BJ (cell line): ENCODE measurements around the gene ZCCHC2. TPM values are rescaled to one million over a fixed set of nuclear protein-coding genes. Genes with fewer than 3 reads are reported as not detected.

Experiments
- CTCF ChIA-PET: fragments of 350-600 bp; formaldehyde crosslinking; extraction: SDS; loops from one replicate; lab custom pipeline; 2021; ENCODE audit warnings: antibody characterized with exemption, inconsistent platforms; lab: Yijun Ruan, JAX
- POLR2A ChIA-PET: fragments of 300-600 bp; sonication (Branson Sonifier 250); formaldehyde crosslinking; extraction: SDS; loops from one replicate; lab custom pipeline; 2021; ENCODE audit warnings: antibody characterized with exemption; lab: Charles Lee
- DNase-seq: peaks from one replicate; pipeline ENCODE4 v3.0.0-alpha.2; 2011; ENCODE audit warnings: low read depth
- H3K27me3 ChIP-seq: 2 replicates; pipeline ENCODE4 v1.6.0; 2011; ENCODE audit warnings: low read length; ENCODE audit not compliant: control insufficient read depth, insufficient read depth
- H3K36me3 ChIP-seq: 2 replicates; pipeline ENCODE4 v1.5.1; 2011; ENCODE audit warnings: low read length; ENCODE audit not compliant: control insufficient read depth, insufficient read depth
- H3K4me3 ChIP-seq: 2 replicates; pipeline ENCODE4 v1.5.1; 2011; ENCODE audit warnings: low read depth, mild to moderate bottlenecking, control low read depth, low read length
- polyA plus RNA-seq: library from polyadenylated mRNA; depleted of rRNA; stranded (reverse); fragments of >200 nt; gene quantifications from 2 replicates; pipeline ENCODE4 v1.2.3, GENCODE V29; 2011
- TF ChIP-seq, protein P1 (sequence below): IDR thresholded peaks from 2 replicates; pipeline ENCODE4 v1.5.1; 2011; ENCODE audit warnings: low read depth, mild to moderate bottlenecking, control low read depth, inconsistent platforms, low read length, moderate library complexity; ENCODE audit not compliant: insufficient read depth

ZCCHC2 gene
- polyA plus RNA-seq, 1 experiment: 5.8 TPM

GRCh38 chr18:62549755-62550154 lies 26.9 kb downstream of the ZCCHC2 start:
- ChIA-PET POLR2A (no interaction called here), CTCF (no interaction called here)
- TF ChIP-seq, protein P1, sequence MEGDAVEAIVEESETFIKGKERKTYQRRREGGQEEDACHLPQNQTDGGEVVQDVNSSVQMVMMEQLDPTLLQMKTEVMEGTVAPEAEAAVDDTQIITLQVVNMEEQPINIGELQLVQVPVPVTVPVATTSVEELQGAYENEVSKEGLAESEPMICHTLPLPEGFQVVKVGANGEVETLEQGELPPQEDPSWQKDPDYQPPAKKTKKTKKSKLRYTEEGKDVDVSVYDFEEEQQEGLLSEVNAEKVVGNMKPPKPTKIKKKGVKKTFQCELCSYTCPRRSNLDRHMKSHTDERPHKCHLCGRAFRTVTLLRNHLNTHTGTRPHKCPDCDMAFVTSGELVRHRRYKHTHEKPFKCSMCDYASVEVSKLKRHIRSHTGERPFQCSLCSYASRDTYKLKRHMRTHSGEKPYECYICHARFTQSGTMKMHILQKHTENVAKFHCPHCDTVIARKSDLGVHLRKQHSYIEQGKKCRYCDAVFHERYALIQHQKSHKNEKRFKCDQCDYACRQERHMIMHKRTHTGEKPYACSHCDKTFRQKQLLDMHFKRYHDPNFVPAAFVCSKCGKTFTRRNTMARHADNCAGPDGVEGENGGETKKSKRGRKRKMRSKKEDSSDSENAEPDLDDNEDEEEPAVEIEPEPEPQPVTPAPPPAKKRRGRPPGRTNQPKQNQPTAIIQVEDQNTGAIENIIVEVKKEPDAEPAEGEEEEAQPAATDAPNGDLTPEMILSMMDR: no peak
- no peak for DNase-seq
- Histone ChIP-seq H3K36me3 (no peaks in the 10 kb centered on the region; the same call in none of the 2 replicates), H3K27me3 (no peaks in the 10 kb centered on the region), H3K4me3 (no peak overlapping the region)

- TF ChIP-seq, protein P1: no peak
- Histone ChIP-seq H3K4me3 (no peak overlapping the region), H3K27me3 (no peaks in the 10 kb centered on the region), H3K36me3 (no peaks in the 10 kb centered on the region; the same call in none of the 2 replicates)
- no peak for DNase-seq
- ChIA-PET POLR2A (no interaction called here), CTCF (interaction anchor here (0.7 kb wide), 1 partner anchor 945 kb away, joined by 3 read pairs; no protein-coding TSS in a partner anchor)
Observed at GRCh38 chr18:62550746-62551145, 27.9 kb downstream of the ZCCHC2 start.

DNA sequence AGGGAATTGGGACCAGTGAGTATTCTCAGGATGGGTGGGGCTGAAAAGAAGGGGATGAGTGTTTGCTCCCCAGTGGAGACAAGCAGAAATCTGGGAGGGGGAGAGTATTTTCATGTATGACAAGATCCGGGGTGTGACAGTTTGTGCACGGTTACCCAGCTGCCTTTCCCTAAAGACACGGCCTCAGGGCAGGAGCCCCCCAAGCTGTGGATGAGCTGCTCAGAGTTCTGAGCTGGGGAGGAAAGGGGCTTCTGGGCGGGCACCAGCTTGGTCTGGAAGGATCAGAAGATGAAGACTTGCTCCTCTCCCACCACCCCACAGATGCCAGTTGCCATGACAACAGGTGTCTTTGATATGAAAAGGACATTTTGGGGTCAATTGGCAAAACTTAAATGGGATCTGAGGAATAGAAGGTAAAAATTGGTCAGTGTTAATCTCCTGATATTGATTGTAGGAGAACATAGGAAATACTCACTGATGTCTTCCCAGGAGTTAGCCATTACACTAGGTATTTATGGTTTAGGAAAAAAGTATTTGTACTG lies 29.2 kb downstream of the ZCCHC2 start:
- CTCF ChIA-PET: no interaction called here
- no peak overlapping the region for H3K4me3 ChIP-seq
- POLR2A ChIA-PET: no interaction called here
- H3K36me3 ChIP-seq: no peaks in the 10 kb centered on the region; the same call in none of the 2 replicates
- DNase-seq: no peak
- TF ChIP-seq, protein P1: no peak
- H3K27me3 ChIP-seq: no peaks in the 10 kb centered on the region

DNA sequence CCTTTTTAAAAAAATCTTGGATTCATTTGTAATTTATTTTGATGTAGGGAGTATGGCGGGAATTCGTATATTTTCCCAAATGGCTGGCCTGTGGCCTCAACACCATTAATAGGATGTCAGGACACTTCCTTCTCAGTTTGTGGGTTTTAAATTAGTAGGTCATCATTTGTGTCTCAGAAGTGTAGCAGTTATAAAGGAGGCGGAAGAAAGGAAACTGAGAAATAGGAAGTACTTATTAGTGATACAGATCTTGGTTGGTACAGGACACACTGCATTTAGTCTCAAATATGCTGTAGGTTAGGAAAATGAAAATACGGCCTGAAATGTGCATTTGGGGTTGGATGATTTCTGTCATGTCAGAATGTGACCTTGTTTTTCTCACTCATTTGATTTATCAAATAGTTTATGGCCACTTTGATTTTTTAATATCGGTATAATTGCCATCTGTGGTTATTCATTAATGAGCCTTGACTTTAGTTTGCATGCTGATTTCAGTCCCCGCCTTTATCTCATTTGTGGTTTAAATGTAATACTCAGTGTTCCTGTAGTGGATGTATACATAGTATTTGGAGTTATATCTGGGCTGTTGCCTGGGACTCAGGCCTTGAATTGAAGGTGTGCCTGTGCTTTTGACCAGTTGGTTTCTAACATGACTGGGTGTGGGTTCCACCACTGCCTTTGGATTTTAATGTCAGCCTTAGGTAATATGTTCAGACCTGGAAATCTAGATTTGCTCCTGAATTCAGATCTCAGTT lies 31.4 kb downstream of the ZCCHC2 start:
- H3K36me3 ChIP-seq: no peaks in the 10 kb centered on the region; the same call in none of the 2 replicates
- DNase-seq: no peak
- TF ChIP-seq, protein P1: no peak
- H3K4me3 ChIP-seq: no peak overlapping the region
- H3K27me3 ChIP-seq: no peaks in the 10 kb centered on the region
- CTCF ChIA-PET: no interaction called here
- POLR2A ChIA-PET: no interaction called here

- TF ChIP-seq, protein P1: no peak
- Histone ChIP-seq H3K27me3 (no peaks in the 10 kb centered on the region), H3K36me3 (no peaks in the 10 kb centered on the region; the same call in none of the 2 replicates), H3K4me3 (no peak overlapping the region)
- ChIA-PET CTCF (no interaction called here), POLR2A (no interaction called here)
- no peak for DNase-seq
Observed at GRCh38 chr18:62555135-62555534, 32.3 kb downstream of the ZCCHC2 start.
